ENCODE data around the gene BIN2. TPM values are rescaled to one million over a fixed set of nuclear protein-coding genes. Genes with fewer than 3 reads are reported as not detected.

BIN2 gene
- total RNA-seq, 1 donor from 2014 or later = 45.4 TPM

DNA sequence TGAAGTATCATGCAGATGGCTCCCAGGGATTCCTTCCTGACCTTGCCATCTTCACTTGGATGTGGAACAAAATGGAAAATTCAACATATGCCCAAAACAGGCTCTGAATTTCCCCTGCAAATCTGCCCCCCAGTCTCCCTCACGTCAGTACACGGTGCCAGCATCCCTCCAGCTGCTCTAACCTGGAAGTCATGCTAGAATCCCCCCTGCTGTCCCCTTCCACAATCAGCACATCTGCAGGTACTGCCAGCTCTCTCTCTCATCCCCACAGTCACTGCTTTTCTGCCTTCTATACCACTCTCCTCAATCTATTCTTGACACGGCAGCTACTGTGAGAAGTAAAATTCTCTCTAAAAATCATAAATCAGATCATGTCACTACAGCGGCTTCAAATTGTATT, 45.6 kb upstream of the BIN2 start:
- Histone ChIP-seq H3K4me3 (no peak overlapping the region), H3K27me3 (ENCODE audit: low read depth) (no peaks in the 10 kb centered on the region), H3K4me1 (peaks cover 19% of the 10 kb centered on the region), H3K27ac (no peak overlapping the region), H3K36me3 (no peaks in the 10 kb centered on the region), H3K9me3 (no peaks in the 10 kb centered on the region)
- DNase-seq = no peak
- no peak for TF ChIP-seq CTCF (IDR thresholded peaks at IDR 0.05)
- intact Hi-C loops (cut with DNase I) = no loop called here
- no peak for ATAC-seq

GRCh38 chr12:51368640-51369517, 44.9 kb upstream of the BIN2 start:
- DNase-seq (peak; percentile 64), ATAC-seq (peak; percentile 76 to 87)
- Histone ChIP-seq H3K9me3 (no peaks in the 10 kb centered on the region), H3K27me3 (ENCODE audit: low read depth) (no peaks in the 10 kb centered on the region), H3K36me3 (no peaks in the 10 kb centered on the region), H3K4me1 (peaks cover 19% of the 10 kb centered on the region), H3K4me3 (no peak overlapping the region), H3K27ac (no peak overlapping the region)
- intact Hi-C loops (cut with DNase I) = no loop called here
- TF ChIP-seq CTCF (IDR thresholded peaks at IDR 0.05) = no peak

GRCh38 chr12:51365276-51365675, 41.3 kb upstream of the BIN2 start:
- no peak overlapping the region for H3K27ac ChIP-seq
- DNase-seq = no peak
- no peak for ATAC-seq
- intact Hi-C loops (cut with DNase I) = no loop called here
- no peaks in the 10 kb centered on the region for H3K36me3 ChIP-seq
- no peak overlapping the region for H3K4me3 ChIP-seq
- no peaks in the 10 kb centered on the region for H3K27me3 ChIP-seq (ENCODE audit: low read depth)
- H3K9me3 ChIP-seq = no peaks in the 10 kb centered on the region
- TF ChIP-seq CTCF (IDR thresholded peaks at IDR 0.05) = no peak
- peaks cover 10% of the 10 kb centered on the region for H3K4me1 ChIP-seq

DNA sequence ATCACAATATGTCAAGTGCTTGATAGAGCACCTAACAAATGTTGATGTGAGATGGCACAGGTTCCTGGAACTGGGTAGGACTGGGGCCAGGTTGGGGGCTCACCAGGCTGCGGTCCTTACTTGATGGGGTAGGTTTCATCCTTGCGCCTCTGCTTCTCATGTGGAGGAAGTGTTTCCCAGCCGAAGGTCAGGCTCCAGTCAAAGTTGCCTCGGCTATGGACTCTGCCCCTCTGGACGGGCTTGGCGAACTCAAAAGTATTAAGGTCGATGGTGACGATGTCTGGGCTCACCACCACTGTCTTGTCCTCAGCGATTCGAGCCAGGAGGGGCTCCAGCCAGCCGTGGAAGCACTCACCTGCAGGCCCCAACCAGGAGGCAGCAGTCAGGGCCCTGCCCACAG, 40.0 kb upstream of the BIN2 start:
- intact Hi-C loops (cut with DNase I) = no loop called here
- no peak for DNase-seq
- peaks cover 3% of the 10 kb centered on the region for H3K4me1 ChIP-seq
- ATAC-seq = no peak
- H3K4me3 ChIP-seq = no peak overlapping the region
- no peaks in the 10 kb centered on the region for H3K9me3 ChIP-seq
- TF ChIP-seq CTCF (IDR thresholded peaks at IDR 0.05) = no peak
- no peaks in the 10 kb centered on the region for H3K27me3 ChIP-seq (ENCODE audit: low read depth)
- no peaks in the 10 kb centered on the region for H3K36me3 ChIP-seq
- no peak overlapping the region for H3K27ac ChIP-seq

DNA sequence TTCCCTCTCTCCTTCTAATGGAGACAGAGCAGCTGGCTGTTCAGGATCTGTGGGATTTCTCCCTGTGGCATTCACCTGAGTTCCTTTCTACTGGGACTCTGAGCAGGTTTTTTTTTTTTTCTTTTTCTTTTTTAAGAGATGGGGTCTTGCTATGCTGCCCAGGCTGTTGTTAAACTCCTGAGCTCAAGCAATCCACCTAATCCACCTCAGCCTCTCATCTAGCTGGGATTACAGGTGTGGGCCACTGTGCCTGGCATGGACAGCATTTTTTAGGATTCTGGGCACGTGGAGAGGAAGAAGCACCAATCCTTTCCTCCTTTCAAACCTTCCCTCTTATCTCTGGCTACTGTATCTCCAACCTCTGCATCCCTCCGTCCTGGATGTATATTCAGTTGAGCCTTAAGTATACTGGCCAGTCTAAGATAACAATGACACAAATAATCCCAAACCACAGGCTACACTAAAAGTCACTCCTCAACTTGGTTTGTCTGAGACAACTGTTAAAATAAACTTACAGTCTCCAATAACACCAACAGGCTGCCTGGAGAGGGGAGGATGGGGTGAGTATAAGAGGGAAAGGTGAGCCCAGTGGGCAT, 38.9 kb upstream of the BIN2 start:
- TF ChIP-seq CTCF (IDR thresholded peaks at IDR 0.05) = no peak
- no peaks in the 10 kb centered on the region for H3K4me1 ChIP-seq
- no peaks in the 10 kb centered on the region for H3K9me3 ChIP-seq
- no peak overlapping the region for H3K27ac ChIP-seq
- H3K4me3 ChIP-seq = no peak overlapping the region
- intact Hi-C loops (cut with DNase I) = no loop called here
- ATAC-seq (no peak), DNase-seq (no peak)
- H3K36me3 ChIP-seq = no peaks in the 10 kb centered on the region
- no peaks in the 10 kb centered on the region for H3K27me3 ChIP-seq (ENCODE audit: low read depth)

Measured in lower lobe of right lung (tissue), 2 donors.